Spinal cord (tissue), 10 donors: ENCODE results near the gene MED27. TPM values are rescaled to one million over a fixed set of nuclear protein-coding genes. Genes with fewer than 3 reads are reported as not detected.

Source experiments
- DNase-seq, 6 donors: peaks; one replicate each; pipeline versions ENCODE4 v3.0.0 to v3.0.0-alpha.2; 2013 to 2015; ENCODE audit warnings: low spot score in 6 of 6, low read depth in 4 of 6
- H3K27ac ChIP-seq: one replicate; pipeline ENCODE4 v1.5.1; 2013; ENCODE audit warnings: low read depth, low read length, control low read depth
- H3K27me3 ChIP-seq: one replicate; pipeline ENCODE4 v1.6.1; 2013; ENCODE audit warnings: low read length; ENCODE audit not compliant: control insufficient read depth, insufficient read depth
- H3K36me3 ChIP-seq: one replicate; pipeline ENCODE4 v1.6.1; 2013; ENCODE audit warnings: low read length; ENCODE audit not compliant: control insufficient read depth, insufficient read depth
- H3K4me1 ChIP-seq: one replicate; pipeline ENCODE4 v1.6.1; 2013; ENCODE audit warnings: low read length; ENCODE audit not compliant: control insufficient read depth, insufficient read depth
- H3K4me3 ChIP-seq: one replicate; pipeline ENCODE4 v1.5.1; 2013; ENCODE audit warnings: low read depth, low read length, control low read depth
- H3K9me3 ChIP-seq: one replicate; pipeline ENCODE4 v1.6.1; 2013; ENCODE audit warnings: low read length; ENCODE audit not compliant: control insufficient read depth, insufficient read depth
- WGBS: methylation state at CpG from one replicate; pipeline ENCODE4 v1.1.5; 2013; ENCODE audit warnings: missing lambda C conversion rate; ENCODE audit not compliant: insufficient coverage; 5-methylcytosine and 5-hydroxymethylcytosine counted together
- polyA plus RNA-seq, 2 donors: library from polyadenylated mRNA; unstranded; fragments of 120-200 nt; gene quantifications; one replicate each; pipeline ENCODE4 v1.2.1, GENCODE V29; 2013; ENCODE audit not compliant: insufficient read length in 2 of 2
- total RNA-seq, 2 donors: library from RNA; depleted of rRNA in 1 of 2; stranded (reverse); fragments of 120-200 nt in 1 of 2; fragments of >200 nt in 1 of 2; gene quantifications; one replicate each; pipeline versions ENCODE4 v1.2.3 to v1.2.4, GENCODE V29; 2013 to 2014
- donor health status: healthy.

Gene MED27
- total and polyA plus RNA-seq, 4 donors, result 13.9 to 27.8 (median 25.8) TPM

- Histone ChIP-seq H3K36me3 (no peaks in the 10 kb centered on the region), H3K27me3 (no peaks in the 10 kb centered on the region), H3K27ac (no peak overlapping the region), H3K4me1 (peaks cover 18% of the 10 kb centered on the region), H3K9me3 (no peaks in the 10 kb centered on the region), H3K4me3 (no peak overlapping the region)
- peak in 1 of 6 donors; percentile 56 for DNase-seq
- no CpG with 5 or more reads among the region's 9 CpGs for WGBS
Measured at GRCh38 chr9:132003896-132004295, 75.8 kb downstream of the MED27 start.

DNA sequence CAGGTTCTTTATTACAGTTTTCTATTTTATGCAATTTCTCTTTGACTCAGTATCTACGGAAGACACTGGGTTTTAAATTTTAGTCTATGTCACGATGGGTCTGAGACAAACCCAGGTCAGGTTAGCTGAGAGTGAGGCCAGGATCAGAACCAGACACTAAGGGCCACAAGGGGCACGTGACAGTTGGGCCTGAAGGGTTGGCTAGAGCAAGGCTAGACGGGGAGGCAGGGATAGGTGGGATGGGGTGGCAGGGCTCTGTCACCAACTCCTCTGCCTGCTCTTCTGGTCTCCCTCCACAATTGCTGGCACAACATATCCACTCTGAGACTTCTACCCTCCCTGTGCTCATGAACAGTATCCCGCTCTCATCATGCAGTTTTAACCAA lies 76.4 kb downstream of the MED27 start:
- WGBS, result 95% methylated on average over 2 of the region's 5 CpGs

GRCh38 chr9:132002643-132003318 lies 76.9 kb downstream of the MED27 start:
- WGBS, result 86% methylated on average over 1 of the region's 7 CpGs
- H3K4me3 ChIP-seq, result no peak overlapping the region
- no peaks in the 10 kb centered on the region for H3K9me3 ChIP-seq
- no peaks in the 10 kb centered on the region for H3K27me3 ChIP-seq
- H3K4me1 ChIP-seq, result peaks cover 14% of the 10 kb centered on the region
- H3K36me3 ChIP-seq, result no peaks in the 10 kb centered on the region
- DNase-seq, result peak in 1 of 6 donors; percentile 50
- H3K27ac ChIP-seq, result no peak overlapping the region

More for the DNA sequence above, 76.4 kb downstream of the MED27 start:
- Histone ChIP-seq H3K4me3 (no peak overlapping the region), H3K36me3 (no peaks in the 10 kb centered on the region), H3K27me3 (no peaks in the 10 kb centered on the region), H3K27ac (no peak overlapping the region), H3K9me3 (no peaks in the 10 kb centered on the region), H3K4me1 (peaks cover 14% of the 10 kb centered on the region)
- no peak for DNase-seq

GRCh38 chr9:132001567-132001966 lies 78.1 kb downstream of the MED27 start:
- Histone ChIP-seq H3K27ac (no peak overlapping the region), H3K9me3 (no peaks in the 10 kb centered on the region), H3K4me3 (no peak overlapping the region), H3K4me1 (peaks cover 20% of the 10 kb centered on the region), H3K36me3 (no peaks in the 10 kb centered on the region), H3K27me3 (no peaks in the 10 kb centered on the region)
- peak in 1 of 6 donors; percentile 52 for DNase-seq
- 61% methylated on average over 3 of the region's 4 CpGs for WGBS

DNA sequence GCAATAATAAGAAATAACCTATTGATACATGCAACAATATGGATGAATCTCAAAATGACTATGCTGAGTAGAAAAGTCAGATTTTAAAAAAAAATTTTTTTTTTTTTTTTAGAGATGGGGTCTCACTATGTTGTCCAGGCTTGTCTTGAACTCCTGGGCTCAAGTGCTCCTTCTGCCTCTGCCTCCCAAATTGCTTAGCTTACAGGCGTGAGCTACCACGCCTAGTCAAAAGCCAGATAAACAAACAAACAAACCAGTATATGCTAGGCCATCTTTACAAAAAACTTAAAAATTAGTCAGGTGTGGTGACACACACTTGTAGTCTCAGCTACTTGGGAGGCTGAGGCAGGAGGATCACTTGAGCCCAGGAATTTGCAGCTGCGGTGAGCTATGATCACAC lies 79.0 kb downstream of the MED27 start:
- WGBS, result no CpG with 5 or more reads among the region's 3 CpGs

GRCh38 chr9:131999692-132000551 lies 79.7 kb downstream of the MED27 start:
- Histone ChIP-seq H3K27me3 (no peaks in the 10 kb centered on the region), H3K4me3 (no peak overlapping the region), H3K4me1 (peaks cover 16% of the 10 kb centered on the region), H3K9me3 (no peaks in the 10 kb centered on the region), H3K36me3 (peaks cover 3% of the 10 kb centered on the region), H3K27ac (no peak overlapping the region)
- no peak for DNase-seq
- WGBS, result 100% methylated on average over 2 of the region's 4 CpGs

More for the DNA sequence above, 79.0 kb downstream of the MED27 start:
- Histone ChIP-seq H3K27me3 (no peaks in the 10 kb centered on the region), H3K4me3 (no peak overlapping the region), H3K27ac (no peak overlapping the region), H3K4me1 (peaks cover 16% of the 10 kb centered on the region), H3K36me3 (peaks cover 3% of the 10 kb centered on the region), H3K9me3 (no peaks in the 10 kb centered on the region)
- DNase-seq, result no peak

DNA sequence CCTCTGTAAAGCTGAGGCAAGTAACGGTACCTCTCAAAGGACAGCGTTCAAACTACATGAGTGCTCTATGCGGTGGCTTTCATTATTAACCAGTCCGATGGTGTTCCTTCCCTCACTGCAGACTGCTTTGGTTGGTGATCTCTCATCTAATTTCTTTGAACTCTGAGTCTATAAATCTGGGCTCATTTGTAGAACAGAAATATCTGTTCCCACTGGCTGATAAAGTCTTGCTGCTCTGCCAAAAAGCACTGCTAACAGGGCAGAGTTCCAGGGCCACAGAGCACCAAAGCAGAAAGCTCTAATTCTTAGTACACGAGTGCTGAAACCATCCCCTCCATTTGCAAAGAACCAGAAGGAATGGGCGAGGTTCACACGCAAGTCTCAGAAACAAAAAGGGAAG lies 81.9 kb downstream of the MED27 start:
- DNase-seq, result peak in 3 of 6 donors; percentile 25 to 73 (median 69)
- no peak overlapping the region for H3K27ac ChIP-seq
- H3K4me3 ChIP-seq, result no peak overlapping the region

DNA sequence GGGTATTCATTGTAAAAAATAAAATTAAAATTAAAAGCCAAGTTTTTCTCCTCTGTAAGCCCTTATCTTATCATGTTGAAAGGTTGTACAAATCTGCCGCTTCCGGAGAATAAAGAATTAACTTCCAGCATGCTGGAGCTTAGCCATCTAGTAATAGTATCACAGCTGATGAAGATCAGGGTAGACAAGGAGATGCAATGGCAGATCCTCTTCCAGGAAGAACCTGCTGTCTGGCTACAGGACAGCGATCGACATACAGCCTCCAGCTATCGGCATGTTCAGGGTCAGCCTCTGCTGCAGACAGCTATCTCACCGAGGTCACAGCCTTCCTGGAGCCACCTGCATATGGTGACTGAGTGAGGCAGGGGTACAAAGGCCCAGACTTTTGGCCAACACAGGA lies 82.6 kb downstream of the MED27 start:
- DNase-seq, result no peak
- Histone ChIP-seq H3K27ac (no peak overlapping the region), H3K9me3 (no peaks in the 10 kb centered on the region), H3K27me3 (no peaks in the 10 kb centered on the region), H3K4me3 (no peak overlapping the region), H3K36me3 (peaks cover 3% of the 10 kb centered on the region), H3K4me1 (peaks cover 15% of the 10 kb centered on the region)
- 100% methylated on average over 4 of the region's 6 CpGs for WGBS

More for the DNA sequence above, 81.9 kb downstream of the MED27 start:
- 33% methylated on average over 3 of the region's 7 CpGs for WGBS
- Histone ChIP-seq H3K9me3 (no peaks in the 10 kb centered on the region), H3K4me1 (peaks cover 15% of the 10 kb centered on the region), H3K36me3 (peaks cover 3% of the 10 kb centered on the region), H3K27me3 (no peaks in the 10 kb centered on the region)

DNA sequence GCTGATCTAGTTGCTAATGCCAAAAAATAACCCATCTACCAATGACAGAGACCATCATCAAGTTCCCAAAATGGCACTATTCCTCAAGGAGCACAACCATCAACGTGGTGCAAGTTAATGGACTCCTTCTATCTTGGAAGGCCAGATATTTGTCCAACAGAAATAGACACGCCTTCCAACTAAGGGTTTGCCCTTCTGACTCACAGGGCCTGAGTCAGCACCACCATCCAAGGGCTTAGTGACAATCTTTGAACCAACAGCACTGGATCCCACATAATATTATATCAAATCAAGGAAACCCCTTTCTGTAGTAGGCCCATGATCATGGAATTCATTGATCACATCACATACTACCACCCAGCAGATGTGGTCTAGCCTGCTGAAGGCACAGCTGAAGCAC lies 84.3 kb downstream of the MED27 start:
- Histone ChIP-seq H3K4me3 (no peak overlapping the region), H3K27me3 (no peaks in the 10 kb centered on the region), H3K27ac (no peak overlapping the region), H3K4me1 (peaks cover 11% of the 10 kb centered on the region), H3K36me3 (peaks cover 3% of the 10 kb centered on the region), H3K9me3 (no peaks in the 10 kb centered on the region)
- no peak for DNase-seq
- 96% methylated on average over 2 of the region's 2 CpGs for WGBS
